Renal cortex interstitium (tissue), 11 donors: ENCODE results near the gene NFAT5. TPM values are rescaled to one million over a fixed set of nuclear protein-coding genes. Genes with fewer than 3 reads are reported as not detected.
"Not testable (repeated sequence)": the region's sequence is repeated elsewhere in the genome, so short reads cannot be mapped to it uniquely, and the experiment has no call there.

ENCODE experiments used
- DNase-seq, 11 donors: peaks; one replicate each; pipeline ENCODE4 v3.0.0-alpha.2; 2013; ENCODE audit warnings: low read depth in 9 of 11, low spot score in 4 of 11; ENCODE audit errors: extremely low read depth in 1 of 11
- polyA plus RNA-seq, 3 donors: library from polyadenylated mRNA; unstranded; fragments of 120-200 nt; gene quantifications; one replicate each; pipeline ENCODE4 v1.2.1, GENCODE V29; 2013; ENCODE audit not compliant: insufficient read length in 3 of 3

The NFAT5 gene
- polyA plus RNA-seq, 3 donors: 36.5 to 64.6 (median 42.7) TPM

DNA sequence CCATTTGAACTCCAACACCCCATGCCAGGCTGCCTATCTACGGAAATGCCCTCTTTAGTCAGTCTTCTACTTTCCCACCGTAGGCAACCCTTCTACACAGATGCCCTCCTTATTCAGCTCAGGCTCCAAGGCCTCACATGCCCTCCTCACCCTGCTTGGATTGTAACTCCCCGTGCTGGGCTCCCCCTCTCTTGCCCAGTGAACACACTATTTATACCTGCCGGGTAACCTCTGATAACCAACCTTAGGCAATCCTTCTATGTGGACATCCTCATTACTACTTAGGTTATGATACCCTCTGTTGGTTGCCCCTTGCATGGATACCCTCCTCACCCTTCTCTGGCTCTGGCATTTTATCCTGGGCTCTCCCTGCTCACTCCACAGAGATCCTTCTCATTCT, 50.3 kb downstream of the NFAT5 start:
- DNase-seq: no peak

DNA sequence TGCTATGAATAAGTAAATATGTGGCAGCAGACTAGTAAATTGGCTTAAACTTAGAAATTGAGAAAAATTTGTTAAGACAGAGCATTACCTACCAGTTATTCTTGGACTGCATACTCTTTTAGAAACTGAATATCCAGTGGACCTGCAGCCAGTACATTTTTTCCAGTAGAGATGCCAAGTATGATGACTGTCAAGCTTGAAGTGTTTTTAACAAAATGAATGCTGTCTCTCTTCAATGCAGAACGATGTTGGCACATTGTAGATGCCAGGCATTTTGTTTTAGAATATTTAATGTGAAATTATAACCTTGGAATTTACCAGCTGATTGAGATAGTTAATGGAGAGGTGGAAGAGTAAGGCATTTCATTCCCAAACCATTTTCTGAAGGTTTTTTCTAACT, 52.5 kb downstream of the NFAT5 start:
- no peak for DNase-seq

DNA sequence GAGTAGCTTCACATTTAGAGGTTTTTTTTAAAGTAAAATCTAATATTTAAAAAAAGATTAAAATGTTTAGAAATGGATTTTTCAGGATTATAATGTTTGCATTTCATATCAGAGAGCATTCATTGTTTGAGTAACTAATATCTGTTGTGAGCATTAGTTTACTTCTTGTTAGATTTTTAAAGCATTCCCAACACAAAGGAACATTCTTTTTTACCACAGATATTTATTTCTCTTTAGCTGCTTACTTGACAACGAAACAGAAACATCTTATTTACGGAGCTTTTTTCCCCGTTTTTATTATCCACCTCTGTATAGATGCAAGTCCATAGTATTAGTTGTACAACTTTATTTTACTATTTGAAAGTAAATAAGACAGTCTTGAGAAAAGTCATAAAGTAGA, 53.0 kb downstream of the NFAT5 start:
- no peak for DNase-seq

DNA sequence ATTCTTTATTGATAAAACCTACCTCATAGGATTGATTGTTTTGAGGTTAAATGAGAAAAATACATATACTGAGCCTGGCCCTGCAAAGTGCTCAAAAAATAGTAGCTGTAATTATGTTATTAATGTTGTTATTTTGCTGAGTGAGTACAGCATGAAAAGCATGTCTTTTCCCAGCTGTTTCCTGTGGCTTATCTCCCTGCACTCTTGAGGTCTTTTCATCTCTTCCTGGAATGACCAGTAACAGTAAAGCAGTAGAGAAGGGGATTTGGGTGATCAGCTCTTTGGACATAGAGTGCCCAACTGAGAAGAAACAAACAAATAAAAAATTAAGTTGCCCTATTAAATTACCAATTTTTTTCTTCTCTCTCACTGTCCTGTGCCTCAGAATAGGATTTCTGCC, 53.7 kb downstream of the NFAT5 start:
- DNase-seq: no peak

DNA sequence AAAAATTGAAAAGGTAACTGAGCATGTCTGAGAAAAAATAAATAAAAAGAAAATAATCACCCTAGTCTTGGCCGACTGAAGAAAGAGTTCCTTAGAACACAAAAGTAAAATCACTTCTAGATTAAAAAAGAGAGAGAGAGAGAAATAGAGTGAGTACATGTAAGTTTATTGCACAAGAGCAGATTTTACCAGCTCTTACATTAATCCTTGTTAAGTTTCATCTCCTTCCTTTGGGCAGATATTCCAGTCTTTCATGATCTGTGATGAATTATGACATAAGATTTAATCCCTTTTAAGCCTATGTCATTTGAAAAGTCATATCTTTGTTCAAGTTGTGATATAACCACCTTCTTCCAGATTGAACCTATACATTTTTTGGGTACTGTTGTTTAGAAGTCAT, 54.8 kb downstream of the NFAT5 start:
- DNase-seq: no peak

DNA sequence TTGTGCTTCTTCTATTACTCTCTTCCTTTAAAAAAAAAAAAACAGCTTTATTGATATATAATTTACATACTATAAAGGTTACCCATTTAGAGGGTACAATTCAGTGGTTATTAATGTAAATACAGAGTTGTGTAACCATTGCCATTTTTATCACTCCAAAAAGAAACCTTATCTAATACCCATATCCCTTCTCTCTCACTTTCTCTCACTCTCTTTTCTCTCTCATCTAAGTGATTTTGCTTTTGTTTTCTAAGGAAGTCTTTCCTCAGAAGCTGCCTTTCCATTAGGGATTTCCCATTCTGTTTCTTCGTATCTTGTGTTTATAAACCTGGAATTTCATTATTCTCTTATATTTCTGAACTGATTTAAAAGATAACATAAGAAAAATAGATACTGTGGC, 55.5 kb downstream of the NFAT5 start:
- no peak for DNase-seq

DNA sequence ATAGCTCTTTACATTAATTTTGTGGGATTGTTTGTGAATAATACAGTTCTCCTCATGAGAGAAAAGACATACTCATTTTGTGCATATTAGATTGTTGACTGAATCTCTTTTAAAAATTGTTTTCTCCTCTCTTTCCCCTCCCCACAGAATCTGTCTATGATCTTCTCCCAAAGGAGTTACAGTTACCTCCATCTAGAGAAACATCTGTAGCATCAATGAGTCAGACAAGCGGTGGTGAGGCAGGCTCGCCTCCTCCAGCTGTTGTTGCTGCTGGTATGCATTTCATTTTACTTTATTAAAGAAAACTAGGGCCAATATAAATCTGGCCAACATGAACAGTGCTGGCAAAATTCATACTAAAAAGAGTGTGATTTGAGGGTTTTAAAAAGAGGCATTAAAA, 60.5 kb downstream of the NFAT5 start:
- DNase-seq: no peak

DNA sequence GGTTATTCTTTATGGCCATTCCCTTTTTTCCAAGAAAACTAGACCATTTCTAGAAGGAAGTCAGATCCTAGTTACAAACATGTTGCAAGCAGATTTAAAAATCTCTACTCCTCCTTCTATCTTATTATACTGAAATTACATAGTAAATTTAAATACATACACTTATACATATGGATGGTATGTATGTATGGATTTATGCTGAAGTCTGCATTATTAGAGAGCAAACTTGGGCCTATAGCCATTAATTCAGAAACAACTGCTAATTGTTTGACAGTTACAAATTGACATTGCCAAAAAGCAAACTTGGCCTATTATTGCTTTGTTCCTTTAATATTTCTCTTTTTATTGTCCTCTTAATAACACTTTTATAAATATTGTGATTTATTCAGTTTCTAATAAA, 67.1 kb downstream of the NFAT5 start:
- no peak for DNase-seq

DNA sequence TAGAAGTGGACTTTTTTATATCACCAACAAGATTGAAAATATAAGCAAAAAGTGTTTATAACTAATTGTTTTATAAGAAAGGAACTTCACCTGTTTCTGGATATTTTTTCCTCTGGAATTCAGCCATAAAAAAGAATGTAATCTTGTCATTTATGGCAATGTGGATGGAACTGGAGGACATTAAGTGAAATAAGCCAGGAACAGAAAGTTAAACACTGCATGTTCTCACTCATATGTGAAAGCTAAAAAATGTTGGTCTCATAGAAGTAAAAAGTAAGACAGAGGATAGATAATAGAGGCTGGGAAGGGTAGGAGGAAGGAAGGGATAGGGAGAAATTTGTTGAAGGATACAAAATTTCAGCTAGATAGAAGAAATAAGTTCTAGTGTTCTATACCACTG, 67.6 kb downstream of the NFAT5 start:
- no peak for DNase-seq

DNA sequence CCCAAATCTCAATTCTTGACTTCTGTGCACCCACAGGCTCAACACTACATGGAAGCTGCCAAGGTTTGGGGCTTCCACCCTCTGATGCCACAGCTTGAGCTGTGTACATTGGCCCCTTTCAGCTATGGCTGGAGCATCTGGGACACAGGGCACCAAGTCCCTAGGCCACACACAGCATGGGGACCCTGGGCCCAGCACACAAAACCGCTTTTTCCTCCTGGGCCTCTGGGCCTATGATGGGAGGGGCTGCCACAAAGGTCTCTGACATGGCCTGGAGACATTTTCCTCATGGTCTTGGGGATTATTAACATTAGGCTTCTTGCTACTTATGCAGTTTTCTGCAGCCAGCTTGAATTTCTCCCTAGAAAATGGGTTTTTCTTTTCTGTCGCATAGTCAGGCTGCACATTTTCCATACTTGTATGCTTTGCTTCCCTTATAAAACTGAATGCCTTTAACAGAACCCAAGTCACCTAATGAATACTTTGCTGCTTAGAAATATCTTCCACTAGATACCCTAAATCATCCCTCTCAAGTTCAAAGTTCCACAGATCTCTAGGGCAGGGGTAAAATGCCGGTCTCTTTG, 70.9 kb downstream of the NFAT5 start:
- not testable (repeated sequence) for DNase-seq

DNA sequence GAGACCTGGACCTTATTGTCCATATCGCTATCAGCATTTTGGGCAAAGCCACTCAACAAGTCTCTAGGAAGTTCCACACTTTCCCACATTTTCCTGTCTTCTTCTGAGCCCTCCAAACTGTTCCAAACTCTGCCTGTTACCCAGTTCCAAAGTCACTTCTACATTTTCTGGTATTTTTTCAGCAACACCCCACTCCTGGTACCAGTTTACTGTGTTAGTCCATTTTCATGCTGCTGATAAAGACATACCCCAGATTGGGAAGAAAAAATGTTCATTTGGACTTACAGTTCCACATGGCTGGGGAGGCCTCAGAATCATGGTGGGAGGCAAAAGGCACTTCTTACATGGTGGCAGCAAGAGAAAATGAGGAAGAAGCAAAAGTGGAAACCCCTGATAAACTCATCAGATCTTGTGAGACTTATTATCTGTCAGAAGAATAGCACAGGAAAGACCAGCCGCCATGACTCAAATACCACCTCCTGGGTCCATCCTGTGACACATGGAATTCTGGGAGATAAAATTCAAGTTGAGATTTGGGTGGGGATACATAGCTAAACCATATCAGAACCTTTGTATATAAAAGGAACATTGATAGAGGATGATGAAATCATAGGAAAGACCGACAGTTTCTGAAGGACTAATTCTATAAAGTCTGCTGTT, 71.6 kb downstream of the NFAT5 start:
- DNase-seq: not testable (repeated sequence)

DNA sequence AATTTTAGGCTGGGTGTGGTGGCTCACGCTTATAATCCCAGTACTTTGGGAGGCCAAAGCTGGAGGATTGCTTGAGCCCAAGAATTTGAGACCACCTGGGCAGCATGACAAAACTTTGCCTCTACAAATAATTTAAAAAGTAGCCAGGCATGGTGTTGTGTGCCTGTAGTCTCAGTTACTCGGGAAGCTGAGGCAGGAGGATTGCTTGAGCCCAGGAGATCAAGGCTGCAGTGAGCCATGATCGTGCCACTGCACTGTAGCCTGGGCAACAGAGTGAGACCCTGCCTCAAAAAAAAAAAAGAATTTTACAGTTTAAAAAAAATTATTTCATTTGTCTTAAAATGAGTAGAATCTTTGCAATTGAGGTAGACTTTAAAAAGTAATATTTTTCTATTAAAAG, 78.2 kb downstream of the NFAT5 start:
- not testable (repeated sequence) for DNase-seq

DNA sequence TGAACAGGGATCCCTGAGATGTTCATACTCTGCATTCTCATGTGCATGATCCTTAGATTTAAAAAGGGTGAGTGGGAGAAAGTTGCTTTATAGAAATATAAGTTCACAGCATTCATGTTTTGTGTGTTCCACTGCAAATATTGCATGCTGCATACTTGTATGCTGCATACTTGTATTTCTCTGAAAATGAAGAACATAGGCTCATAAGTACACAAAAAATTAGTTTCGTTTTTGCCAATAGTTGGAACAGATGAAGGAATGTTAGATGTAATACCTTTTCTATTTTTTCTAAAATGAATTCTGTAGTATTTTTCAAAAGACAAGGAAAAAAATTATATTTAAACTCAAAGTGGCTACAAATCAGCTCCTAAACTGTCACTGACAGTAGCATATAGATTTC, 79.0 kb downstream of the NFAT5 start:
- DNase-seq: no peak

DNA sequence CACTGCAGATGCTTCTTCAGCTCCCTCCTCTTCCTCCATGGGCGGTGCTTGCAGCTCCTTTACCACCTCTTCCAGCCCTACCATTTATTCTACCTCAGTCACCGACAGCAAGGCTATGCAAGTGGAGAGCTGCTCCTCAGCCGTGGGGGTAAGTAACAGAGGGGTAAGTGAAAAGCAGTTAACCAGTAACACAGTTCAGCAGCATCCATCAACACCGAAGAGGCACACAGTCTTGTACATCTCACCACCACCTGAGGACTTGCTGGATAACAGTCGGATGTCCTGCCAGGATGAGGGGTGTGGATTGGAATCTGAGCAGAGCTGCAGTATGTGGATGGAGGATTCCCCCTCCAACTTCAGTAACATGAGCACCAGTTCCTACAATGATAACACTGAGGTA, 81.3 kb downstream of the NFAT5 start:
- no peak for DNase-seq

DNA sequence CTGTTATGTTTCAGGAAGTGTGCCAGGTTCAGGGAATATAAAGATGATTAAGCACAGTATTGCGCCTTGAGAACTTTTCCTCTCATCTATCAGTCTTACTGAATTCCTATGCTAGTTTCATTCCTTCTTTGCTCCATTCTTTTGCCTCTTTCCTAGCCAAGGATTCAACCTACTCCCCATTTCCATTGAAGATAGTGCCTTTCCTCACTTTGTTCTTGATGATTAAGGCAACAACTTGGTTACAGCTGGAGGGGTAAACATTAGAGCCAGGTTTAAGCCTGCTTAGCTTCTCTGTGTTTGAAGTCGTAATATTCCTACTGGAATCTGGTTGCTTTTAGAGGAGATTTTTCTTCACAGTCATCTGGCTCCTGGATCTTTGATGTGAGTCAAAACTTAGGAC, 85.5 kb downstream of the NFAT5 start:
- no peak for DNase-seq

DNA sequence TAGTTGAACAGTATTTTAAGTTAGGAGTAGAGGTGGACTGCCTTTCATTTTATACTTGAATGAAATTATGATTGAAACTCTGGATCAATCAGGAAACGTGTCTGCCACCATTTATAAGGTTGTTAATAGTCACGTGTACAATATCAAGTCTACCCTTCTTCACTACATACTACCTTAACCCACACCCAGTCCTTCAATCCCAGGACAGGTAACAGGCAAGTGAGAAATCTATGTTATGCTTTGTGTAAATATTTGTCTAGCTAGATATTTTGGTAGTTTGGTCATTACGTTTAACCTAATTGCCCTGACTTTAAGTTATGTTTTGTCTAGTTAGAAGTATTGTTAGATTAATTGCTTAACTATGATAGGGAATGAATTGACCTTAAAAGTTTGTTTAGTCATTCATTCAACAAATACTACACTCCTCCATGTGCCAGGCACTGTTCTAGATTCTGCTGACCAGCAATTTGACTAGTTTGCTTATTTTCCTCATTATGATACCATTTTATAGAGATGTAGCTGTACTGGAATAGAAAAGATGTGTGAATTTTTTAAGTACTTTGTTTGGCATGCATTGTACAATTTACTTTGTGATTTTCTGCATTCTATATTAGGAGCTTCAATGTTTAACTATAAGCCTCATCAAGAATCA, 88.6 kb downstream of the NFAT5 start:
- no peak for DNase-seq

DNA sequence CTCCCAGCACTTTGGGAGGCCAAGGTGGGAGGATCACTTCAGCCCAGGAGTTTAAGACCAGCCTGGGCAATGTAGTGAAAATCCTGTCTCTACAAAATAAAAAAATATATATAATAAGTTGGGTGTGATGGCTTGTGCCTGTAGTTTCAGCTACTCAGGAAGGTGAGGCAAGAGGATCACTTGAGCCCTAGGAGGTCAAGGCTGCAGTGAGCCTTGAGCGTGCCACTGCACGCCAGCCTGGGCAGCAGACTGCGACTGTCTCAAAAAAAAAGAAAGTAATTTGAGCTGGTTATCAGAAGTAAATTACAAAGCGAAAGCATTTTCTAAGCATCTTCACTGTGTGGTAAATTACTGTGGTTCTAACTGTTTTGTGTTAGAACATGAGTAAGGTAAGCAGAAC, 94.4 kb downstream of the NFAT5 start:
- DNase-seq: no peak

DNA sequence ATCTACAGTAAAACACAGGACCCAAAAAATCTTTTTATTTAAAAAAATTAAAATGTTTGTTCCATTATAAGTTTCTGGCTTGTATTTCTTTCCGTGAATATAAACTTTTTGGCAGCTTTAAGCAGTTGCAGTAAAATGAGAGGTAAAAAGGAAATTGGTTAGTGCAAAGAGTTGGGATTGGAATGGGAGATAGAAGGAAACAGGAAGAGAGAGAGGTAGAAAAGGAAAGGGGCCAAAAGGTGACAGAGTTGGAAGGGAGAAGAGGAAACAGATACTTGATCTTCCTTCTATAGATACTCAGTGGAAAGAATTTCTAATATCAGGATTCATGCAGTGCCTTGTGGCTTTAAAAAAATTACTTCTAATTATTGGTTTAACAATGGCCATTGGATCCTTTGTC, 97.1 kb downstream of the NFAT5 start:
- no peak for DNase-seq

DNA sequence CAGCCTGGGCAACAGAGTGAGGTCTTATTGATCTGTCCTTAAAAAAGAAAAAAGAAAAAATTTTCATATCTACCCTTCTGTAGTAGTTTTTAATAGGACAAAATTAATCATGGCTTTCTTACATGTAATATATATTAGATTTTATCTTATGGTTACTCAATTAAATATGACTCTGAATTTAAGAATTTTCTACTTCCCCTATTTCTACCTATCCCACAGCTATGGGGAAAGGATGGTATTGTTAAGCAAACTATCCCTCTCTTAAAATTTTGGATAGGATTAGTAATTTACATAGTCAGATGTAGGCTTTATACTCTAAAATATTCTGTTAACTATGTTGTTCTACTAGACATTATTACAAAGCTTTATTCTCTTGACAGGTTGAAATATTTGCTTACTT, 98.1 kb downstream of the NFAT5 start:
- DNase-seq: no peak

DNA sequence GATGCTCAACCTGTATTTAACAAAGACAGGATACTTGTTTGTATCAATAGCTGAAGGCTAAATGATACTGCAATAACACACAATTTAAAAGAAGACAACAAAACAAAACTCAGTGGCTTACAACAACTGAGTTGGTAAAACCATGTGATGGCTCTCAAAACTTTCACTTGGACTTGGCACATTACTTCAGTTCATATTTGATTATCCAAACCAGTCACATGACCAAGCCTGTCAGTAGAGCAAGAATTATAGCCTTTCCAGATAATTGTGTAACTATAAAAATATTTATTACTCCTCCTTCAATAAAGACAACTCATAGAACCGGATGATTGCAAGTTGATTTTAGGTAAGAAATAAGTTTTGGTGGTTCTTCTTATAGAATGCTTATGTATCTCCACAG, 103.8 kb downstream of the NFAT5 start:
- no peak for DNase-seq
